Skeletal muscle satellite cell (primary cell): Measurements from ENCODE around the gene A2ML1. TPM values are rescaled to one million over a fixed set of nuclear protein-coding genes. Genes with fewer than 3 reads are reported as not detected.
"Not testable (repeated sequence)": the region's sequence is repeated elsewhere in the genome, so short reads cannot be mapped to it uniquely, and the experiment has no call there.

Source experiments
- H3K27me3 ChIP-seq: 2 replicates; pipeline ENCODE4 v1.7.0; 2013; ENCODE audit warnings: low read length; ENCODE audit not compliant: control insufficient read depth, insufficient read depth
- H3K36me3 ChIP-seq: 2 replicates; pipeline ENCODE4 v1.7.0; 2013; ENCODE audit warnings: mild to moderate bottlenecking, control low read depth, low read length; ENCODE audit not compliant: insufficient read depth
- H3K4me1 ChIP-seq: 2 replicates; pipeline ENCODE4 v1.7.0; 2013; ENCODE audit warnings: low read length; ENCODE audit not compliant: control insufficient read depth, insufficient read depth
- H3K4me2 ChIP-seq: 2 replicates; pipeline ENCODE4 v1.7.0; 2013; ENCODE audit warnings: mild to moderate bottlenecking, low read length
- H3K4me3 ChIP-seq: 2 replicates; pipeline ENCODE4 v1.7.0; 2013; ENCODE audit warnings: low read length
- H3K9ac ChIP-seq: 2 replicates; pipeline ENCODE4 v1.7.0; 2013; ENCODE audit warnings: mild to moderate bottlenecking, low read depth, low read length, moderate library complexity
- H3K9me3 ChIP-seq: replicated peaks from 2 replicates; pipeline ENCODE4 v1.7.0; 2013; ENCODE audit warnings: mild to moderate bottlenecking, control low read depth, low read length
- total RNA-seq: library from RNA; depleted of rRNA; stranded (reverse); fragments of >200 nt; gene quantifications from 2 replicates; pipeline ENCODE4 v1.2.3, GENCODE V29; 2012; rRNA removed

Gene A2ML1
- total RNA-seq: not detected in 2 replicates

- no peak within 1 kb of the TSS for H3K4me2 ChIP-seq
- H3K4me3 ChIP-seq: no peak within 1 kb of the TSS
- H3K9ac ChIP-seq: no peak within 1 kb of the TSS
- H3K4me1 ChIP-seq: no peaks in the 10 kb centered on the region
- H3K9me3 ChIP-seq: no peaks in the 10 kb centered on the region
- peaks cover 3% of the 10 kb centered on the region for H3K27me3 ChIP-seq
- H3K36me3 ChIP-seq: no peaks in the 10 kb centered on the region
Measured at GRCh38 chr12:8822298-8822697, at the start of gene A2ML1. Gene A2ML1 (plus strand): TSS chr12:8822621. CDS start chr12:8822652, 31 bp downstream.

GRCh38 chr12:8773461-8773860, 49.0 kb upstream of the A2ML1 start:
- H3K4me3 ChIP-seq: no peak overlapping the region
- H3K9me3 ChIP-seq: no peaks in the 10 kb centered on the region
- H3K4me2 ChIP-seq: no peak overlapping the region
- no peaks in the 10 kb centered on the region for H3K27me3 ChIP-seq
- no peaks in the 10 kb centered on the region for H3K36me3 ChIP-seq
- H3K9ac ChIP-seq: no peak overlapping the region
- H3K4me1 ChIP-seq: no peaks in the 10 kb centered on the region

GRCh38 chr12:8779281-8779680, 43.1 kb upstream of the A2ML1 start:
- Histone ChIP-seq H3K9me3 (no peaks in the 10 kb centered on the region), H3K4me3 (no peak overlapping the region), H3K9ac (no peak overlapping the region), H3K27me3 (no peaks in the 10 kb centered on the region), H3K36me3 (no peaks in the 10 kb centered on the region), H3K4me1 (no peaks in the 10 kb centered on the region), H3K4me2 (no peak overlapping the region)

- H3K9me3 ChIP-seq: no peaks in the 10 kb centered on the region
- no peaks in the 10 kb centered on the region for H3K36me3 ChIP-seq
- H3K4me1 ChIP-seq: no peaks in the 10 kb centered on the region
- H3K27me3 ChIP-seq: no peaks in the 10 kb centered on the region
- H3K9ac ChIP-seq: no peak overlapping the region
- no peak overlapping the region for H3K4me2 ChIP-seq
- no peak overlapping the region for H3K4me3 ChIP-seq
Measured at GRCh38 chr12:8779862-8780261, 42.6 kb upstream of the A2ML1 start.

- Histone ChIP-seq H3K9ac (no peak overlapping the region), H3K9me3 (no peaks in the 10 kb centered on the region), H3K4me3 (no peak overlapping the region), H3K4me1 (no peaks in the 10 kb centered on the region), H3K27me3 (no peaks in the 10 kb centered on the region), H3K4me2 (no peak overlapping the region), H3K36me3 (no peaks in the 10 kb centered on the region)
Measured at GRCh38 chr12:8780389-8780788, 42.0 kb upstream of the A2ML1 start.

- Histone ChIP-seq H3K9ac (no peak overlapping the region), H3K36me3 (no peaks in the 10 kb centered on the region), H3K4me2 (no peak overlapping the region), H3K4me3 (no peak overlapping the region), H3K27me3 (no peaks in the 10 kb centered on the region), H3K9me3 (no peaks in the 10 kb centered on the region), H3K4me1 (no peaks in the 10 kb centered on the region)
Measured at GRCh38 chr12:8781381-8782127, 40.9 kb upstream of the A2ML1 start.

GRCh38 chr12:8784290-8784888, 38.0 kb upstream of the A2ML1 start:
- no peak overlapping the region for H3K4me3 ChIP-seq
- no peaks in the 10 kb centered on the region for H3K9me3 ChIP-seq
- no peaks in the 10 kb centered on the region for H3K4me1 ChIP-seq
- no peak overlapping the region for H3K4me2 ChIP-seq
- no peaks in the 10 kb centered on the region for H3K36me3 ChIP-seq
- H3K27me3 ChIP-seq: no peaks in the 10 kb centered on the region
- H3K9ac ChIP-seq: no peak overlapping the region

- no peaks in the 10 kb centered on the region for H3K36me3 ChIP-seq
- no peak overlapping the region for H3K4me2 ChIP-seq
- no peaks in the 10 kb centered on the region for H3K27me3 ChIP-seq
- H3K9ac ChIP-seq: no peak overlapping the region
- no peaks in the 10 kb centered on the region for H3K9me3 ChIP-seq
- no peaks in the 10 kb centered on the region for H3K4me1 ChIP-seq
- H3K4me3 ChIP-seq: no peak overlapping the region
Measured at GRCh38 chr12:8785499-8785898, 36.9 kb upstream of the A2ML1 start.

- H3K9ac ChIP-seq, H3K9me3 ChIP-seq, H3K36me3 ChIP-seq, H3K4me3 ChIP-seq, H3K27me3 ChIP-seq, H3K4me1 ChIP-seq, H3K4me2 ChIP-seq: not testable (repeated sequence)
Measured at GRCh38 chr12:8787206-8787605, 35.2 kb upstream of the A2ML1 start.

- not testable (repeated sequence) for H3K4me3 ChIP-seq, H3K4me1 ChIP-seq
Measured at GRCh38 chr12:8788706-8789105, 33.7 kb upstream of the A2ML1 start.

GRCh38 chr12:8789341-8790013, 32.9 kb upstream of the A2ML1 start:
- not testable (repeated sequence) for H3K9me3 ChIP-seq, H3K4me3 ChIP-seq, H3K4me2 ChIP-seq, H3K9ac ChIP-seq, H3K36me3 ChIP-seq, H3K4me1 ChIP-seq, H3K27me3 ChIP-seq

More at GRCh38 chr12:8788706-8789105, 33.7 kb upstream of the A2ML1 start:
- H3K9ac ChIP-seq, H3K27me3 ChIP-seq, H3K9me3 ChIP-seq, H3K4me2 ChIP-seq, H3K36me3 ChIP-seq: not testable (repeated sequence)
